CD8-positive, alpha-beta memory T cell (primary cell): ENCODE data around the gene PRAMEF17. TPM values are rescaled to one million over a fixed set of nuclear protein-coding genes. Genes with fewer than 3 reads are reported as not detected.
"Not testable (repeated sequence)": the region's sequence is repeated elsewhere in the genome, so short reads cannot be mapped to it uniquely, and the experiment has no call there.

Experiments used
- CTCF ChIA-PET: fragments of 350-600 bp; sonication (Branson Sonifier 250); formaldehyde crosslinking; loops from one replicate; lab custom pipeline; 2021; ENCODE audit warnings: antibody characterized with exemption; lab: Charles Lee
- POLR2A ChIA-PET: fragments of 350-600 bp; sonication (Branson Sonifier 250); formaldehyde crosslinking; loops from one replicate; lab custom pipeline; 2021; ENCODE audit warnings: antibody characterized with exemption; lab: Charles Lee
- DNase-seq, 5 donors: peaks; one replicate each; pipeline versions ENCODE4 v3.0.0 to v3.0.0-alpha.2; 2020 to 2022; ENCODE audit warnings: mixed read lengths in 1 of 5
- H3K27ac ChIP-seq: one replicate; pipeline ENCODE4 v1.7.0; 2013; ENCODE audit warnings: low read depth, mild to moderate bottlenecking, low read length, moderate library complexity
- H3K27me3 ChIP-seq: 2 replicates; pipeline ENCODE4 v1.7.0; 2013; ENCODE audit warnings: low read length, mild to moderate bottlenecking; ENCODE audit not compliant: insufficient read depth, poor library complexity, severe bottlenecking
- H3K36me3 ChIP-seq: 2 replicates; pipeline ENCODE4 v1.7.0; 2013; ENCODE audit warnings: mild to moderate bottlenecking, low read length, moderate library complexity; ENCODE audit not compliant: insufficient read depth
- H3K4me1 ChIP-seq: 2 replicates; pipeline ENCODE4 v1.7.0; 2013; ENCODE audit warnings: mild to moderate bottlenecking, low read length, moderate library complexity; ENCODE audit not compliant: insufficient read depth
- H3K4me3 ChIP-seq: 2 replicates; pipeline ENCODE4 v1.7.0; 2013; ENCODE audit warnings: mild to moderate bottlenecking, low read length
- H3K9me3 ChIP-seq: 2 replicates; pipeline ENCODE4 v1.7.0; 2013; ENCODE audit warnings: mild to moderate bottlenecking, low read length
- H3K27ac Mint-ChIP-seq, 8 donors: one replicate each; pipeline ENCODE4 v1.8.0; 2020 to 2021; ENCODE audit warnings: mixed read lengths in 8 of 8, mild to moderate bottlenecking in 6 of 8, inconsistent platforms in 3 of 8, moderate library complexity in 3 of 8
- H3K27me3 Mint-ChIP-seq, 2 donors: one replicate each; pipeline ENCODE4 v1.8.0; 2020 to 2021; ENCODE audit warnings: mixed read lengths in 2 of 2, mild to moderate bottlenecking in 1 of 2, moderate library complexity in 1 of 2
- H3K36me3 Mint-ChIP-seq, 3 donors: one replicate each; pipeline ENCODE4 v1.8.0; 2020 to 2021; ENCODE audit warnings: mixed read lengths in 3 of 3, inconsistent platforms in 1 of 3, mild to moderate bottlenecking in 1 of 3
- H3K4me1 Mint-ChIP-seq, 3 donors: one replicate each; pipeline ENCODE4 v1.8.0; 2020 to 2021; ENCODE audit warnings: mixed read lengths in 3 of 3, inconsistent platforms in 1 of 3, mild to moderate bottlenecking in 1 of 3
- H3K4me3 Mint-ChIP-seq, 7 donors: one replicate each; pipeline ENCODE4 v1.8.0; 2020 to 2021; ENCODE audit warnings: mixed read lengths in 7 of 7, mild to moderate bottlenecking in 6 of 7, moderate library complexity in 4 of 7, inconsistent platforms in 2 of 7
- H3K9me3 Mint-ChIP-seq, 5 donors: one replicate each; pipeline ENCODE4 v1.8.0; 2020 to 2022; ENCODE audit warnings: mixed read lengths in 5 of 5, mild to moderate bottlenecking in 3 of 5, moderate library complexity in 2 of 5, inconsistent platforms in 1 of 5
- polyA plus RNA-seq: library from polyadenylated mRNA; unstranded; fragments of 300-500 nt; fragmentation: Illumina TruSeq; gene quantifications from one replicate; pipeline ENCODE4 v1.2.3, GENCODE V29; 2021
- total RNA-seq, 2 experiments: library from RNA; stranded (reverse); gene quantifications; one replicate each; pipeline ENCODE4 v1.2.3, GENCODE V29; 2021

The PRAMEF17 gene
- total and polyA plus RNA-seq, 3 experiments from 2014 or later: not detected

- Mint-ChIP-seq H3K36me3 (no peaks in the 10 kb centered on the region), H3K27me3 (peaks cover 2 to 9% of the 10 kb centered on the region in 2 donors), H3K9me3 (peaks cover 0 to 3% (median 0%) of the 10 kb centered on the region in 5 donors), H3K27ac (no peak overlapping the region), H3K4me3 (no peak overlapping the region), H3K4me1 (no peaks in the 10 kb centered on the region)
- Histone ChIP-seq H3K4me3 (no peak overlapping the region), H3K27ac (no peak overlapping the region), H3K9me3 (no peaks in the 10 kb centered on the region), H3K27me3 (no peaks in the 10 kb centered on the region), H3K36me3 (no peaks in the 10 kb centered on the region), H3K4me1 (no peaks in the 10 kb centered on the region)
- POLR2A ChIA-PET: no interaction called here
- CTCF ChIA-PET: no interaction called here
- no peak for DNase-seq
Observed at GRCh38 chr1:13430495-13430894, 41.1 kb downstream of the PRAMEF17 start.

- H3K36me3 ChIP-seq: no peaks in the 10 kb centered on the region
- ChIA-PET CTCF (interaction anchor here (1.6 kb wide), 1 partner anchor 9 kb away, joined by 3 read pairs; no protein-coding TSS in a partner anchor), POLR2A (no interaction called here)
- Mint-ChIP-seq H3K9me3 (peaks cover 0 to 3% (median 0%) of the 10 kb centered on the region in 5 donors), H3K4me1 (no peaks in the 10 kb centered on the region), H3K27me3 (peaks cover 2 to 12% of the 10 kb centered on the region in 2 donors), H3K4me3 (no peak overlapping the region), H3K27ac (no peak overlapping the region), H3K36me3 (no peaks in the 10 kb centered on the region)
- no peaks in the 10 kb centered on the region for H3K4me1 ChIP-seq
- no peak overlapping the region for H3K27ac ChIP-seq
- DNase-seq: no peak
- H3K27me3 ChIP-seq: no peaks in the 10 kb centered on the region
- no peaks in the 10 kb centered on the region for H3K9me3 ChIP-seq
- H3K4me3 ChIP-seq: no peak overlapping the region
Observed at GRCh38 chr1:13432251-13432650, 42.8 kb downstream of the PRAMEF17 start.

- H3K36me3 Mint-ChIP-seq, H3K4me3 Mint-ChIP-seq, CTCF ChIA-PET, H3K27ac Mint-ChIP-seq, DNase-seq, H3K36me3 ChIP-seq, H3K4me3 ChIP-seq, H3K27ac ChIP-seq, H3K4me1 Mint-ChIP-seq, H3K27me3 ChIP-seq, H3K9me3 ChIP-seq, POLR2A ChIA-PET, H3K9me3 Mint-ChIP-seq, H3K4me1 ChIP-seq: not testable (repeated sequence)
- H3K27me3 Mint-ChIP-seq: peaks cover 3 to 12% of the 10 kb centered on the region in 2 donors
Observed at GRCh38 chr1:13433694-13434358, 44.4 kb downstream of the PRAMEF17 start.

GRCh38 chr1:13435458-13435857 lies 46.0 kb downstream of the PRAMEF17 start:
- CTCF ChIA-PET: no interaction called here
- Mint-ChIP-seq H3K36me3 (no peaks in the 10 kb centered on the region), H3K27ac (no peak overlapping the region), H3K4me3 (no peak overlapping the region), H3K9me3 (peaks cover 0 to 3% (median 0%) of the 10 kb centered on the region in 5 donors), H3K4me1 (no peaks in the 10 kb centered on the region), H3K27me3 (peaks cover 2 to 12% of the 10 kb centered on the region in 2 donors)
- POLR2A ChIA-PET: no interaction called here
- DNase-seq: no peak
- H3K27me3 ChIP-seq: no peaks in the 10 kb centered on the region
- H3K4me1 ChIP-seq: no peaks in the 10 kb centered on the region
- H3K9me3 ChIP-seq: no peaks in the 10 kb centered on the region
- no peak overlapping the region for H3K4me3 ChIP-seq
- H3K36me3 ChIP-seq: no peaks in the 10 kb centered on the region
- no peak overlapping the region for H3K27ac ChIP-seq

GRCh38 chr1:13439104-13439783 lies 49.8 kb downstream of the PRAMEF17 start:
- H3K9me3 ChIP-seq, H3K9me3 Mint-ChIP-seq, H3K4me1 ChIP-seq, H3K36me3 ChIP-seq, H3K27ac Mint-ChIP-seq, CTCF ChIA-PET, H3K27ac ChIP-seq, H3K27me3 ChIP-seq, H3K4me3 ChIP-seq, POLR2A ChIA-PET, DNase-seq, H3K27me3 Mint-ChIP-seq, H3K4me1 Mint-ChIP-seq, H3K4me3 Mint-ChIP-seq, H3K36me3 Mint-ChIP-seq: not testable (repeated sequence)

Other genes with a start within 250 kb of the PRAMEF17 start
- gene PRAMEF26, start 233.6 kb upstream of the PRAMEF17 start, total RNA-seq: not detected
- not detected for gene PRAMEF26, start 233.6 kb upstream of the PRAMEF17 start, polyA plus RNA-seq
- not detected for gene HNRNPCL4, start 224.0 kb upstream of the PRAMEF17 start, total RNA-seq
- gene HNRNPCL4, start 224.0 kb upstream of the PRAMEF17 start, polyA plus RNA-seq: not detected
- gene PRAMEF9, start 217.8 kb upstream of the PRAMEF17 start, total RNA-seq: not detected
- gene PRAMEF9, start 217.8 kb upstream of the PRAMEF17 start, polyA plus RNA-seq: not detected
- not detected for gene PRAMEF13, start 188.2 kb upstream of the PRAMEF17 start, total RNA-seq
- gene PRAMEF13, start 188.2 kb upstream of the PRAMEF17 start, polyA plus RNA-seq: not detected
- gene PRAMEF18, start 163.5 kb upstream of the PRAMEF17 start, total RNA-seq: not detected
- not detected for gene PRAMEF18, start 163.5 kb upstream of the PRAMEF17 start, polyA plus RNA-seq
- not detected for gene PRAMEF5, start 135.4 kb upstream of the PRAMEF17 start, total RNA-seq
- gene PRAMEF5, start 135.4 kb upstream of the PRAMEF17 start, polyA plus RNA-seq: not detected
- not detected for gene PRAMEF8, start 104.5 kb upstream of the PRAMEF17 start, total RNA-seq
- gene PRAMEF8, start 104.5 kb upstream of the PRAMEF17 start, polyA plus RNA-seq: not detected
- not detected for gene PRAMEF33, start 86.1 kb upstream of the PRAMEF17 start, total RNA-seq
- not detected for gene PRAMEF33, start 86.1 kb upstream of the PRAMEF17 start, polyA plus RNA-seq
- not detected for gene PRAMEF15, start 74.1 kb upstream of the PRAMEF17 start, total RNA-seq
- gene PRAMEF15, start 74.1 kb upstream of the PRAMEF17 start, polyA plus RNA-seq: not detected
- not detected for gene PRAMEF14, start 42.5 kb upstream of the PRAMEF17 start, total RNA-seq
- gene PRAMEF14, start 42.5 kb upstream of the PRAMEF17 start, polyA plus RNA-seq: not detected
- gene PRAMEF19, start 17.7 kb upstream of the PRAMEF17 start, total RNA-seq: not detected
- gene PRAMEF19, start 17.7 kb upstream of the PRAMEF17 start, polyA plus RNA-seq: not detected
- gene PRAMEF20, start 20.8 kb downstream of the PRAMEF17 start, total RNA-seq: not detected
- not detected for gene PRAMEF20, start 20.8 kb downstream of the PRAMEF17 start, polyA plus RNA-seq
- gene LRRC38, start 124.4 kb downstream of the PRAMEF17 start, total RNA-seq: not detected
- gene LRRC38, start 124.4 kb downstream of the PRAMEF17 start, polyA plus RNA-seq: not detected
- gene PDPN, start 194.2 kb downstream of the PRAMEF17 start, total RNA-seq: under 1 TPM in 1 of 2 experiments, not detected in 1; 0.20 TPM
- not detected for gene PDPN, start 194.2 kb downstream of the PRAMEF17 start, polyA plus RNA-seq